K562 (cell line): ENCODE data around the gene HOXA1. TPM values are rescaled to one million over a fixed set of nuclear protein-coding genes. Genes with fewer than 3 reads are reported as not detected.

ENCODE experiments used
- TOE1 ChIP-seq, 2 experiments: fragments of 450-650 bp in 1 of 2; sonication (generic) in 1 of 2; formaldehyde crosslinking in 1 of 2; IDR thresholded peaks; 2 replicates each; pipeline versions ENCODE4 v1.7.1 to v1.8.0; 2016 to 2022; ENCODE audit warnings: borderline replicate concordance in 2 of 2, mild to moderate bottlenecking in 2 of 2, antibody characterized with exemption in 1 of 2, inconsistent platforms in 1 of 2, low read depth in 1 of 2, missing genetic modification reagents in 1 of 2, moderate library complexity in 1 of 2
- polyA plus RNA-seq, 8 experiments: library from polyadenylated mRNA; depleted of rRNA in 4 of 8; stranded (reverse) in 5 of 8; unstranded in 3 of 8; fragments of >200 nt; fragmentation: Nextera tagmentation in 2 of 8; fragmentation: Illumina TruSeq in 1 of 8; extraction: Ambion mirVana in 2 of 8; extraction: Trizol in 1 of 8; gene quantifications; 2 replicates each; pipeline versions ENCODE4 v1.2.1 to v1.2.3, GENCODE V29; 2011 to 2014; ENCODE audit warnings: inconsistent platforms in 1 of 8, missing spikeins in 1 of 8
- total RNA-seq, 7 experiments: library from RNA; depleted of rRNA in 6 of 7; stranded (reverse); fragments of >200 nt in 6 of 7; fragmentation: Illumina TruSeq in 2 of 7; extraction: Trizol in 2 of 7; gene quantifications; 2 replicates each; pipeline versions ENCODE4 v1.2.1 to v1.2.3, GENCODE V29; 2011 to 2021; ENCODE audit warnings: low replicate concordance in 1 of 7
- TF ChIP-seq, protein P1 (sequence below): fragments of 450-650 bp; IDR thresholded peaks from 2 replicates; pipeline ENCODE4 v1.6.1; 2016; ENCODE audit warnings: mild to moderate bottlenecking, moderate library complexity

HOXA1 gene
- total and polyA plus RNA-seq, 9 of the 15 experiments (the other 6 are each of a cell fraction or from before 2014, with no cell fraction given): 0.03 to 0.63 (median 0.09) TPM; not detected in 4

DNA sequence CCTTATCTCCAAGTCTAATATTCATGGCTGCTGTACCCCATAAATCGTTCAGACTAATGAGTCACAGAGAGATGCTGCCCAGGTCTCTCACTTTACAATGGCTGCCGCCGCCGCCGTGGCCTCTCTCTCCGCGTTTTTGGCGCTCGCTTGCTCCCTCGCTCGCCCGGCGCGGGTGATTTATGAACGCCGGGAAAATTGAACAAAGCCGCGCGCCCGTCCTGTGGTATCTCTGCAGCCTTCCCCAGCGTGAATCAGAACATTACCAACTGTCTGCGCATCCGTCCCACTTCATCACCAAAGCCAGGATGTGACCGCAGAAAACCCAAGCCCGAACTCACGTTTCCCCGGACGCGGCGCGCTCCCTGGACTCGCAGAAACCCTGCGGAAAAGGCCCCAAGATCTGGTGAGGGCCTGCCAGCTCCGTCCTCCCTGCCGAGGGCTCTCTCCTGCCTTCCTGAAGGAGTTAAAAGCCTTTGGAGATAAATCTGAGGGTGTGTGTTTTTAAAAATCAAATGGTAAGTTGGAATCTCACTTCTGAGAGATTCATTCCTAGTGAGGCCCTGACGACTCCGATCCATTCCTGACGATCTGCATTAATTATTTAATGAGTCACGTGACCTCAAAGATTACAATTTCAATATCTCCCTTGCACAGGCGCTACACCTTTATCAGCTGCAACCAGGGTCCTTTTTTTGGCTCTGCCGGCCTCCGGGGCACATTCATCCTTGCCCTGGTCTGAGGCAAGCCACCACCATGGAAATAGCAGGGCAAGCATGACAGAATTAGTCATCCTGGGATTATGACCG is 28.5 kb upstream of the HOXA1 start (continued):
- 0 out of 2 replicates have a peak, but pooled peaks have one; percentile 20 for TF ChIP-seq TOE1 (IDR thresholded peaks at IDR 0.05; ENCODE audit: borderline replicate concordance)
- no peak for TF ChIP-seq TOE1 (CRISPR knock-in tag; IDR thresholded peaks at IDR 0.05; ENCODE audit: borderline replicate concordance, low read depth)
- TF ChIP-seq, protein P1, sequence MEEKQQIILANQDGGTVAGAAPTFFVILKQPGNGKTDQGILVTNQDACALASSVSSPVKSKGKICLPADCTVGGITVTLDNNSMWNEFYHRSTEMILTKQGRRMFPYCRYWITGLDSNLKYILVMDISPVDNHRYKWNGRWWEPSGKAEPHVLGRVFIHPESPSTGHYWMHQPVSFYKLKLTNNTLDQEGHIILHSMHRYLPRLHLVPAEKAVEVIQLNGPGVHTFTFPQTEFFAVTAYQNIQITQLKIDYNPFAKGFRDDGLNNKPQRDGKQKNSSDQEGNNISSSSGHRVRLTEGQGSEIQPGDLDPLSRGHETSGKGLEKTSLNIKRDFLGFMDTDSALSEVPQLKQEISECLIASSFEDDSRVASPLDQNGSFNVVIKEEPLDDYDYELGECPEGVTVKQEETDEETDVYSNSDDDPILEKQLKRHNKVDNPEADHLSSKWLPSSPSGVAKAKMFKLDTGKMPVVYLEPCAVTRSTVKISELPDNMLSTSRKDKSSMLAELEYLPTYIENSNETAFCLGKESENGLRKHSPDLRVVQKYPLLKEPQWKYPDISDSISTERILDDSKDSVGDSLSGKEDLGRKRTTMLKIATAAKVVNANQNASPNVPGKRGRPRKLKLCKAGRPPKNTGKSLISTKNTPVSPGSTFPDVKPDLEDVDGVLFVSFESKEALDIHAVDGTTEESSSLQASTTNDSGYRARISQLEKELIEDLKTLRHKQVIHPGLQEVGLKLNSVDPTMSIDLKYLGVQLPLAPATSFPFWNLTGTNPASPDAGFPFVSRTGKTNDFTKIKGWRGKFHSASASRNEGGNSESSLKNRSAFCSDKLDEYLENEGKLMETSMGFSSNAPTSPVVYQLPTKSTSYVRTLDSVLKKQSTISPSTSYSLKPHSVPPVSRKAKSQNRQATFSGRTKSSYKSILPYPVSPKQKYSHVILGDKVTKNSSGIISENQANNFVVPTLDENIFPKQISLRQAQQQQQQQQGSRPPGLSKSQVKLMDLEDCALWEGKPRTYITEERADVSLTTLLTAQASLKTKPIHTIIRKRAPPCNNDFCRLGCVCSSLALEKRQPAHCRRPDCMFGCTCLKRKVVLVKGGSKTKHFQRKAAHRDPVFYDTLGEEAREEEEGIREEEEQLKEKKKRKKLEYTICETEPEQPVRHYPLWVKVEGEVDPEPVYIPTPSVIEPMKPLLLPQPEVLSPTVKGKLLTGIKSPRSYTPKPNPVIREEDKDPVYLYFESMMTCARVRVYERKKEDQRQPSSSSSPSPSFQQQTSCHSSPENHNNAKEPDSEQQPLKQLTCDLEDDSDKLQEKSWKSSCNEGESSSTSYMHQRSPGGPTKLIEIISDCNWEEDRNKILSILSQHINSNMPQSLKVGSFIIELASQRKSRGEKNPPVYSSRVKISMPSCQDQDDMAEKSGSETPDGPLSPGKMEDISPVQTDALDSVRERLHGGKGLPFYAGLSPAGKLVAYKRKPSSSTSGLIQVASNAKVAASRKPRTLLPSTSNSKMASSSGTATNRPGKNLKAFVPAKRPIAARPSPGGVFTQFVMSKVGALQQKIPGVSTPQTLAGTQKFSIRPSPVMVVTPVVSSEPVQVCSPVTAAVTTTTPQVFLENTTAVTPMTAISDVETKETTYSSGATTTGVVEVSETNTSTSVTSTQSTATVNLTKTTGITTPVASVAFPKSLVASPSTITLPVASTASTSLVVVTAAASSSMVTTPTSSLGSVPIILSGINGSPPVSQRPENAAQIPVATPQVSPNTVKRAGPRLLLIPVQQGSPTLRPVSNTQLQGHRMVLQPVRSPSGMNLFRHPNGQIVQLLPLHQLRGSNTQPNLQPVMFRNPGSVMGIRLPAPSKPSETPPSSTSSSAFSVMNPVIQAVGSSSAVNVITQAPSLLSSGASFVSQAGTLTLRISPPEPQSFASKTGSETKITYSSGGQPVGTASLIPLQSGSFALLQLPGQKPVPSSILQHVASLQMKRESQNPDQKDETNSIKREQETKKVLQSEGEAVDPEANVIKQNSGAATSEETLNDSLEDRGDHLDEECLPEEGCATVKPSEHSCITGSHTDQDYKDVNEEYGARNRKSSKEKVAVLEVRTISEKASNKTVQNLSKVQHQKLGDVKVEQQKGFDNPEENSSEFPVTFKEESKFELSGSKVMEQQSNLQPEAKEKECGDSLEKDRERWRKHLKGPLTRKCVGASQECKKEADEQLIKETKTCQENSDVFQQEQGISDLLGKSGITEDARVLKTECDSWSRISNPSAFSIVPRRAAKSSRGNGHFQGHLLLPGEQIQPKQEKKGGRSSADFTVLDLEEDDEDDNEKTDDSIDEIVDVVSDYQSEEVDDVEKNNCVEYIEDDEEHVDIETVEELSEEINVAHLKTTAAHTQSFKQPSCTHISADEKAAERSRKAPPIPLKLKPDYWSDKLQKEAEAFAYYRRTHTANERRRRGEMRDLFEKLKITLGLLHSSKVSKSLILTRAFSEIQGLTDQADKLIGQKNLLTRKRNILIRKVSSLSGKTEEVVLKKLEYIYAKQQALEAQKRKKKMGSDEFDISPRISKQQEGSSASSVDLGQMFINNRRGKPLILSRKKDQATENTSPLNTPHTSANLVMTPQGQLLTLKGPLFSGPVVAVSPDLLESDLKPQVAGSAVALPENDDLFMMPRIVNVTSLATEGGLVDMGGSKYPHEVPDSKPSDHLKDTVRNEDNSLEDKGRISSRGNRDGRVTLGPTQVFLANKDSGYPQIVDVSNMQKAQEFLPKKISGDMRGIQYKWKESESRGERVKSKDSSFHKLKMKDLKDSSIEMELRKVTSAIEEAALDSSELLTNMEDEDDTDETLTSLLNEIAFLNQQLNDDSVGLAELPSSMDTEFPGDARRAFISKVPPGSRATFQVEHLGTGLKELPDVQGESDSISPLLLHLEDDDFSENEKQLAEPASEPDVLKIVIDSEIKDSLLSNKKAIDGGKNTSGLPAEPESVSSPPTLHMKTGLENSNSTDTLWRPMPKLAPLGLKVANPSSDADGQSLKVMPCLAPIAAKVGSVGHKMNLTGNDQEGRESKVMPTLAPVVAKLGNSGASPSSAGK: no peak
